Type B pancreatic cell (in vitro differentiated cells): ENCODE results near the gene PDE4B. TPM values are rescaled to one million over a fixed set of nuclear protein-coding genes. Genes with fewer than 3 reads are reported as not detected.

Source experiments
- DNase-seq: peaks from one replicate; pipeline ENCODE4 v3.0.0; 2021; ENCODE audit warnings: mixed read lengths; ENCODE audit not compliant: unreplicated experiment; ENCODE audit errors: extremely low spot score
- H3K27ac Mint-ChIP-seq: 2 replicates; pipeline ENCODE4 v1.8.0; 2021; ENCODE audit warnings: mild to moderate bottlenecking, mixed read lengths
- H3K27me3 Mint-ChIP-seq: 2 replicates; pipeline ENCODE4 v1.8.0; 2021; ENCODE audit warnings: mixed read lengths
- H3K36me3 Mint-ChIP-seq: 2 replicates; pipeline ENCODE4 v1.8.0; 2021; ENCODE audit warnings: mixed read lengths
- H3K4me1 Mint-ChIP-seq: one replicate; pipeline ENCODE4 v1.8.0; 2021; ENCODE audit warnings: mixed read lengths; ENCODE audit not compliant: unreplicated experiment
- H3K4me3 Mint-ChIP-seq: 2 replicates; pipeline ENCODE4 v1.8.0; 2021; ENCODE audit warnings: mild to moderate bottlenecking, mixed read lengths
- H3K9me3 Mint-ChIP-seq: 2 replicates; pipeline ENCODE4 v1.8.0; 2021; ENCODE audit warnings: mixed read lengths
- CTCF ChIP-seq: fragments of 200-600 bp; sonication (generic); conservative IDR thresholded peaks from 2 replicates; pipeline ENCODE4 v1.5.0; 2021; ENCODE audit warnings: antibody characterized with exemption, mild to moderate bottlenecking
- total RNA-seq: library from RNA; stranded (reverse); gene quantifications from 2 replicates; pipeline ENCODE4 v1.2.1, GENCODE V29; 2021; ENCODE audit warnings: low replicate concordance

The PDE4B gene
- total RNA-seq, 1 donor from 2014 or later, result 4.7 TPM

- TF ChIP-seq CTCF, result no peak
- Mint-ChIP-seq H3K27me3 (peaks cover 4% of the 10 kb centered on the region), H3K4me1 (peaks cover 4% of the 10 kb centered on the region), H3K36me3 (no peaks in the 10 kb centered on the region), H3K27ac (no peak overlapping the region), H3K4me3 (no peak overlapping the region), H3K9me3 (no peaks in the 10 kb centered on the region)
- no peak for DNase-seq
Measured at GRCh38 chr1:65812065-65812464, 19.4 kb downstream of the PDE4B start.

GRCh38 chr1:65813956-65814355 is 21.3 kb downstream of the PDE4B start:
- no peak for DNase-seq
- no peaks in the 10 kb centered on the region for H3K9me3 Mint-ChIP-seq
- H3K4me3 Mint-ChIP-seq, result no peak overlapping the region
- no peak overlapping the region for H3K27ac Mint-ChIP-seq
- TF ChIP-seq CTCF, result no peak
- H3K4me1 Mint-ChIP-seq, result peaks cover 4% of the 10 kb centered on the region
- no peaks in the 10 kb centered on the region for H3K27me3 Mint-ChIP-seq
- no peaks in the 10 kb centered on the region for H3K36me3 Mint-ChIP-seq

- no peaks in the 10 kb centered on the region for H3K27me3 Mint-ChIP-seq
- no peak for TF ChIP-seq CTCF
- no peak for DNase-seq
- H3K9me3 Mint-ChIP-seq, result no peaks in the 10 kb centered on the region
- H3K4me3 Mint-ChIP-seq, result no peak overlapping the region
- H3K36me3 Mint-ChIP-seq, result no peaks in the 10 kb centered on the region
- no peak overlapping the region for H3K27ac Mint-ChIP-seq
- H3K4me1 Mint-ChIP-seq, result peaks cover 4% of the 10 kb centered on the region
Measured at GRCh38 chr1:65814752-65815151, 22.1 kb downstream of the PDE4B start.

GRCh38 chr1:65817891-65818290 is 25.2 kb downstream of the PDE4B start:
- DNase-seq, result no peak
- Mint-ChIP-seq H3K9me3 (no peaks in the 10 kb centered on the region), H3K27ac (no peak overlapping the region), H3K4me3 (no peak overlapping the region), H3K4me1 (no peaks in the 10 kb centered on the region), H3K36me3 (no peaks in the 10 kb centered on the region), H3K27me3 (no peaks in the 10 kb centered on the region)
- TF ChIP-seq CTCF, result no peak

GRCh38 chr1:65818966-65819365 is 26.3 kb downstream of the PDE4B start:
- no peak for TF ChIP-seq CTCF

GRCh38 chr1:65820983-65821382 is 28.3 kb downstream of the PDE4B start:
- no peak for DNase-seq
- Mint-ChIP-seq H3K27ac (no peak overlapping the region), H3K4me1 (no peaks in the 10 kb centered on the region), H3K36me3 (no peaks in the 10 kb centered on the region), H3K27me3 (no peaks in the 10 kb centered on the region), H3K9me3 (peaks cover 5% of the 10 kb centered on the region), H3K4me3 (no peak overlapping the region)
- TF ChIP-seq CTCF, result no peak

More at GRCh38 chr1:65818966-65819365, 26.3 kb downstream of the PDE4B start:
- Mint-ChIP-seq H3K4me3 (no peak overlapping the region), H3K27me3 (no peaks in the 10 kb centered on the region), H3K4me1 (no peaks in the 10 kb centered on the region), H3K36me3 (no peaks in the 10 kb centered on the region), H3K27ac (no peak overlapping the region), H3K9me3 (peaks cover 5% of the 10 kb centered on the region)
- no peak for DNase-seq
